Stimulated activated CD4-positive, alpha-beta T cell treated with anti-CD3 and anti-CD28 coated beads, Interleukin-1b, Interleukin-23, amount 100 ng/mL, for 4 hours (primary cell): Measurements from ENCODE around the gene TRIM44.
"Not testable (repeated sequence)": the region's sequence is repeated elsewhere in the genome, so short reads cannot be mapped to it uniquely, and the experiment has no call there.

ENCODE experiments used
- DNase-seq, 2 donors: peaks; one replicate each; pipeline ENCODE4 v3.0.0-alpha.2; 2020; ENCODE audit warnings: low read depth in 2 of 2

TRIM44 gene

GRCh38 chr11:35751664-35752061, 89.1 kb downstream of the TRIM44 start:
- DNase-seq, result no peak

- no peak for DNase-seq
Measured at GRCh38 chr11:35752115-35752514, 89.5 kb downstream of the TRIM44 start.

GRCh38 chr11:35753573-35753972, 91.0 kb downstream of the TRIM44 start:
- DNase-seq, result not testable (repeated sequence)

DNA sequence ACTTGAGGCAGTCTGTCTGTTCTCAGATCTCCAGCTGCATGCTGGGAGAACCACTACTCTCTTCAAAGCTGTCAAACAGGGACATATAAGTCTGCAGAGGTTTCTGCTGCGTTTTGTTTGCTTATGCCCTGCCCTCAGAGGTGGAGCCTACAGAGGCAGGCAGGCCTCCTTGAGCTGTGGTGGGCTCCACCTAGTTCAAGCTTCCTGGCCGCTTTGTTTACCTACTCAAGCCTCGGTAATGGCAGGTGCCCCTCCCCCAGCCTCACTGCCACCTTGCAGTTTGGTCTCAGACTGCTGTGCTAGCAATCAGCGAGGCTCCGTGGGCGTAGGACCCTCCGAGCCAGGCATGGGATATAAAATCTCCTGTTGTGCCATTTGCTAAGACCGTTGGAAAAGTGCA, 97.4 kb downstream of the TRIM44 start:
- DNase-seq, result not testable (repeated sequence)

DNA sequence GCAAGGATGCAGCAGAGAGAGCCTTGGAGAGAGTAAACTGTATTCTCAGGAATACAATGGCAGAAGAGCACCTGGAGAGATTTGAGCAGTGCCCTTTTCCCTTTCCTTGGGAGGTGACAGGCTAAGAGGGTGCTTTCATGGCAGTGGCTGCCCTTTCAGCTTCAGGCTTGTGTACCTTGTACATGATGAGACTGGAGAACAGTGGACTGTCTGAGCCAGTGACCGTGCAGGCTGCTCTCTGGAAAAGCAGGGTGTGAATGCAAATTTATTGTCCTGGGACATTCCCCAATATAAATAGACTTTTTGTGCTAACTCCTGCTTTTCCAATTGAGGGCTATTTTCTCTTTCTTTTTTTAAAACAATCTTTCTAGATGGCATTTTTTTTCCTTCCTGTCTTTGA, 99.3 kb downstream of the TRIM44 start:
- DNase-seq, result no peak

- no peak for DNase-seq
Measured at GRCh38 chr11:35763301-35763700, 100.7 kb downstream of the TRIM44 start.

DNA sequence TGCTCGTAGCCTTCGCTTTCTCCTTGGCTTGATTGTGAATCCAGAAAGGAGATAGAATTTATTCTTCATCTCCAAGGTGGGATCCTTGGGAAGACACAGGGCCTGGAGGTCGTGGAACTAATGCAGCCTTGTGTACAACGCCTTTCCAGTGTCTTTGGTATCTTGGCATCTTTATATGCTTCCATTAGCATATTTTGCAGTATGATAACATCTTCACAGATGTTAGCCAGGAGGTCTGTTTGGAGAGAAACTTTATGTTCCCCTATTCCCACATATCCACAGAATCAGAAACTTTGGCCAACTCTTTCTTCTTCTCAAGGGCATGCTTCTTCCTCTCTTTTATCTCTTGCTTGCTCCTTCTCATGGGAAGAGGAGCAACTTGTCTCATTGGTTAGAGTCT, 101.2 kb downstream of the TRIM44 start:
- no peak for DNase-seq

DNA sequence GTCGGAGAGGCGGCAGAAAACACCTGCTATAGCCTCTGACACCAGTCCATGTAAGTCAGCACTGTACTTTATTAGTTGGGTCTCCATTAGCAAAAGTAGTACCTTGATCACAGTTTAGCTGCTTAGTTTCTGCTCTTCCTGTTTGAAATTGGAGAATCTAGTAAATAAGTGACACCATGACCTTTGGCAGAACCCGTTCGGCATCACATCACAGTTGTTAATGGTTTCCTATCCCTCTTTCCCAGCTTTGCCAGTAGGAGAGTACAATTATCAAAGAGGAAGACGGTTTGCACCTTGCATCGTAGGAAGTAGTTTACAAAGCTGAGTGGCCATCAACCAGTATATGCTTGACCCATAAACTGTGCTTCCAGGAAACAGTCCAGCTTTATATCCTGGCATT, 101.8 kb downstream of the TRIM44 start:
- DNase-seq, result no peak

- no peak for DNase-seq
Measured at GRCh38 chr11:35765211-35765610, 102.6 kb downstream of the TRIM44 start.

DNA sequence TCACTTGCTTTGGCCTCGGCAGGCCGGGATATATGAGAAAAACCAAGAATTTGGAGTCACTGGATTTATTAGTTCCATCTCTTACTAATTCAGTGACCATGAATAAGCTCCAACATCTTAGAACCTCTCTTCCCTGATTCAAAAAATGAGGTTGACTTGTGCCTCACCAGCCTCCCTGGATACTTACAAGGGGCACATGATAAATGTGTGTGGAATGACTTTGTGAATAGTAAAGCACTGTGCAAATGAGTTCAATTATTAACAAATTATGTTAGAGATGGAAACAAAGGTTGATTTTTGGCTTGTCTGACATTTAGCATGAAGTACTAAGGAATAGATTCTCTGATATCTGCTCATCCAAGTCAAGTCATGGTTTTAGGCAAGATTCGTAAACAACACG, 104.1 kb downstream of the TRIM44 start:
- no peak for DNase-seq

- not testable (repeated sequence) for DNase-seq
Measured at GRCh38 chr11:35770425-35770824, 107.8 kb downstream of the TRIM44 start.

DNA sequence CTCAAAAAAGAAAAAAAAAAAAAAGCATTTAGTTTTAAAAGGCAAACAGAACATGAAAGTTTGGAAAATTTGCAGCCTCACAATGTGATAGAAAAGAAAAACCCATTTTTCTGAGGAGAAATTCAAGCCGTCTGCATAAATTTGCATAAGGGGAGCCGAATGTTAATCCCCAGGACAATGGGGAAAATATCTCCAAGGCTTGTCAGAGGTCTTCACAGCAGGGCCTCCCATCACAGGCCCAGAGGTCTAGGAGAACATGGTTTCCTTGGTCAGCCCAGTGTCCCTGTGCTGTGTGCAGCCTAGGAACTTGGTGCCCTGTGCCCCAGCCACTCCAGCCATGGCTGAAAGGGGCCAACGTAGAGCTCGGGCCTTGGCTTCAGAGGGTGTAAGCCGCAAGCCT, 109.1 kb downstream of the TRIM44 start:
- DNase-seq, result no peak

DNA sequence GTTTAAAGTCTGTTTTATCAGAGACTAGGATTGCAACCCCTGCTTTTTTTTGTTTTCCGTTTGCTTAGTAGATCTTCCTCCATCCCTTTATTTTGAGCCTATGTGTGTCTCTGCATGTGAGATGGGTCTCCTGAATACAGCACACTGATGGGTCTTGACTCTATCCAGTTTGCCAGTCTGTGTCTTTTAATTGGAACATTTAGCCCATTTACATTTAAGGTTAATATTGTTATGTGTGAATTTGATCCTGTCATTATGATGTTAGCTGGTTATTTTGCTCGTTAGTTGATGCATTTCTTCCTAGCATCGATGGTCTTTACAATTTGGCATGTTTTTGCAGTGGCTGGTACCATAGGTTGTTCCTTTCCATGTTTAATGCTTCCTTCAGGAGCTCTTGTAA, 114.7 kb downstream of the TRIM44 start:
- DNase-seq, result not testable (repeated sequence)

DNA sequence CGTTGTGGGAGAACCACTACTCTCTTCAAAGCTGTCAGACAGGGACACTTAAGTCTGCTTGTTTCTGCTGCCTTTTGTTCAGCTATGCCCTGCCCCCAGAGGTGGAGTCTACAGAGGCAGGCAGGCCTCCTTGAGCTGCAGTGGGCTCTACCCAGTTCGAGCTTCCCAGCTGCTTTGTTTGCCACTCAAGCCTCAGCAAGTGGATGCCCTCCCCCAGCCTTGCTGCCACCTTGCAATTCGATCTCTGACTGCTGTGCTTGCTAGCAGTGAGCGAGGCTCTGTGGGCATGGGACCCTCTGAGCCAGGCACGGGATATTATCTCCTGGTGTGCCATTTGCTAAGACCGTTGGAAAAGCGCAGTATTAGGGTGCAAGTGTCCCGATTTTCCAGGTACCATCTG, 116.4 kb downstream of the TRIM44 start:
- not testable (repeated sequence) for DNase-seq

- no peak for DNase-seq
Measured at GRCh38 chr11:35779409-35779808, 116.8 kb downstream of the TRIM44 start.

DNA sequence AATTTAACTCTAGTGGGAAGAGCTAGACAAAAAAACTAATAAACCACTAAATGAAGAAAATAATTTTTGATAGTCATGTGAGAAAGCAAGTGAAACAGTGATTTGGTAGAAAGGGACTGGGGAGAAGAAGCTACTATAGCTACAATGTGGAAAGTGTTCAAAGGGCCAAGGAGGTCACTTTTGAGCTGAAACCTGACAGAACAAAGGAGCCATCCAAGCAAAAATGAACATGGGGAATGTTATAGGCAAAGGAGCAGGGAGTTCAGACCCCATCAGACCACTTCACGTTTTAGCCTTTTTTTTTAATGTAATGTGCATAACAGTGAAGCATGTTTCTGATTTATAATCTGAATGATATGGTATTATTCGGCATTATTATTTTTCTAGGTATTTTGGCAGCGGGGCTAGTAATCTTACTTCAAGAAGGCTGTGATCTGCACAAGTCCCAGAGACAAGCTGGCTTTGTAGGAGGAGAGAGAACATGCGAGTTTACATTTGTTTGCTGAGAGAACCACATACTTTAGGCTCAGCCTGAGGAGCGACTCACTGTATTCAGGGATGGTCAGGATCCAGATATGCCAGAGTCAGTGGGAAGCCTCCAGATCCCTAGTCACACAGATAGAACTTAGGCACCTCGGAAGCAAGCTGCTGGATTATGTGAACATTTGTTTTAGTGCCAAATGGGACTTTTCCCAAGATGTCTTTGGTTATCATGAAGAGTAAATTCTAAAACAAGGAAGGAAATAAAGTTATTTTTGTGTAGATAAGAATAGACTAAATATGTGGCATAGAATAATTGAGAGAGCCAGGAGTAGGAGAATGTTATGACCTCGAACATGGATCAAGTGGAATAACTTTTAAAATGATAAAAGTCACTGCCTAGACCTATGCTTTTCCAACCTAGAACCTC, 118.6 kb downstream of the TRIM44 start:
- no peak for DNase-seq

- no peak for DNase-seq
Measured at GRCh38 chr11:35781861-35782470, 119.4 kb downstream of the TRIM44 start.

- no peak for DNase-seq
Measured at GRCh38 chr11:35783809-35784208, 121.2 kb downstream of the TRIM44 start.

DNA sequence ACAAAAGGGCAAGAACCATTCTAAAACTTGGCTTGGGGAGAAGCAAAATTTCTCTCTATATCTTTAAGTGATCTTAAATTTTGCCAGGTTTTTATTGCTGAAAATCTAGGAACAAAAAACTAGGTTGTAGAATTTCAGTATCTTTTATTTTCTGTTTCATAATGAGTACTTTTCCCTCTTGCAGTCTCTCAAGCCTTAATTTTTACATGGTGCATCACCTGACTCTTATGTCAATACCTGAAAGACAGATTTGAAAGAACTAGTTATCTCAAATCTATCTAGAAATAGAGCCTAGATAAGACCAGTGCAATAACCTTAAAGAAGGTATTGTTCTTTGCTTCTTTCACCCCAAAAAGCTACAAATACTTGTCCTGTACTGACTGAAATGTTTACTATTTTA, 122.1 kb downstream of the TRIM44 start:
- DNase-seq, result no peak

- no peak for DNase-seq
Measured at GRCh38 chr11:35785287-35786167, 123.0 kb downstream of the TRIM44 start.

GRCh38 chr11:35786188-35786587, 123.6 kb downstream of the TRIM44 start:
- no peak for DNase-seq

GRCh38 chr11:35787013-35787504, 124.5 kb downstream of the TRIM44 start:
- no peak for DNase-seq
